OCI-LY7 (cell line): ENCODE measurements around the gene WNK2. TPM values are rescaled to one million over a fixed set of nuclear protein-coding genes. Genes with fewer than 3 reads are reported as not detected.
"Not testable (repeated sequence)": the region's sequence is repeated elsewhere in the genome, so short reads cannot be mapped to it uniquely, and the experiment has no call there.

ENCODE experiments used
- BruUV-seq: library from RNA; stranded (reverse); fragments of 400-500 nt; replicated peaks from 2 replicates; lab custom pipeline; 2021; lab: Mats Ljungman, UMichigan
- CTCF ChIA-PET: fragments of 300-600 bp; sonication (Branson Sonifier 250); formaldehyde crosslinking; loops from one replicate; lab custom pipeline; 2022; ENCODE audit warnings: antibody characterized with exemption; ENCODE audit not compliant: unreplicated experiment; lab: Charles Lee
- POLR2A ChIA-PET: fragments of 300-600 bp; sonication (Branson Sonifier 250); formaldehyde crosslinking; loops from one replicate; lab custom pipeline; 2022; ENCODE audit warnings: antibody characterized with exemption; lab: Charles Lee
- DNase-seq: peaks from one replicate; pipeline ENCODE4 v3.0.0-alpha.2; 2015; ENCODE audit warnings: low spot score
- H2AFZ ChIP-seq: fragments of 200-600 bp; sonication (generic), shearing (Covaris generic); 2 replicates; pipeline ENCODE4 v1.6.1; 2014; ENCODE audit warnings: mild to moderate bottlenecking, antibody characterized with exemption, low read length, moderate library complexity
- H3K27ac ChIP-seq: fragments of 200-600 bp; sonication (generic); 2 replicates; pipeline ENCODE4 v1.5.1; 2014; ENCODE audit warnings: mixed run types, low read depth, mild to moderate bottlenecking, moderate library complexity, low read length, inconsistent platforms; ENCODE audit not compliant: poor library complexity, severe bottlenecking
- H3K36me3 ChIP-seq: fragments of 200-600 bp; sonication (generic); 2 replicates; pipeline ENCODE4 v1.6.1; 2014; ENCODE audit warnings: mild to moderate bottlenecking, antibody characterized with exemption, low read length, moderate library complexity, mixed read lengths; ENCODE audit not compliant: insufficient read depth
- H3K4me1 ChIP-seq: fragments of 200-600 bp; sonication (generic); 2 replicates; pipeline ENCODE4 v1.5.1; 2014; ENCODE audit warnings: mild to moderate bottlenecking, low read length; ENCODE audit not compliant: insufficient read depth, poor library complexity, severe bottlenecking
- H3K4me2 ChIP-seq: fragments of 200-600 bp; sonication (generic); 2 replicates; pipeline ENCODE4 v1.6.1; 2014; ENCODE audit warnings: mild to moderate bottlenecking, low read length
- H3K4me3 ChIP-seq: fragments of 200-600 bp; sonication (generic); 2 replicates; pipeline ENCODE4 v1.5.1; 2014; ENCODE audit warnings: mild to moderate bottlenecking, low read depth, low read length; ENCODE audit not compliant: poor library complexity, severe bottlenecking
- H3K79me2 ChIP-seq: fragments of 200-600 bp; sonication (generic); 2 replicates; pipeline ENCODE4 v1.6.1; 2016; ENCODE audit warnings: low read depth, mild to moderate bottlenecking, low read length, moderate library complexity, mixed read lengths; ENCODE audit not compliant: insufficient read depth
- H3K9me2 ChIP-seq: fragments of 200-600 bp; sonication (generic); 2 replicates; pipeline ENCODE4 v1.6.1; 2016; ENCODE audit warnings: mild to moderate bottlenecking, low read length, mixed read lengths; ENCODE audit not compliant: insufficient read depth
- H3K9me3 ChIP-seq: fragments of 200-600 bp; sonication (generic); 2 replicates; pipeline ENCODE4 v1.6.1; 2014; ENCODE audit warnings: mild to moderate bottlenecking, mixed run types, low read length, mixed read lengths
- H4K20me1 ChIP-seq: fragments of 200-600 bp; sonication (generic); 2 replicates; pipeline ENCODE4 v1.6.1; 2014; ENCODE audit warnings: mild to moderate bottlenecking, antibody characterized with exemption, low read length, moderate library complexity, mixed read lengths; ENCODE audit not compliant: insufficient read depth
- CTCF ChIP-seq: fragments of 200-600 bp; sonication (generic); conservative IDR thresholded peaks from 2 replicates; pipeline ENCODE4 v1.5.1; 2014; ENCODE audit warnings: mild to moderate bottlenecking, antibody characterized with exemption, low read length, moderate library complexity, mixed read lengths
- EZH2phosphoT487 ChIP-seq: fragments of 200-600 bp; sonication (generic); IDR thresholded peaks from 2 replicates; pipeline ENCODE4 v1.6.1; 2018; ENCODE audit warnings: low read depth, borderline replicate concordance, mild to moderate bottlenecking, mixed run types, antibody characterized with exemption, low read length, moderate library complexity, mixed read lengths
- intact Hi-C: fragments of 100-400 bp; cut with micrococcal nuclease; formaldehyde crosslinking; loops from one replicate; pipeline ENCODE4 v1.10.0; 2022; ENCODE audit not compliant: unreplicated experiment
- total RNA-seq, 2 experiments: library from RNA; depleted of rRNA in 1 of 2; stranded (reverse); fragments of >200 nt in 1 of 2; shearing (Covaris generic) in 1 of 2; gene quantifications; 2 replicates each; pipeline ENCODE4 v1.2.3, GENCODE V29; 2014 to 2022

The WNK2 gene
- total RNA-seq, 2 experiments from 2014 or later = 142 to 194 TPM

GRCh38 chr9:93366119-93366447, 182.1 kb downstream of the WNK2 start:
- Histone ChIP-seq H3K4me1 (no peaks in the 10 kb centered on the region), H3K36me3 (no peaks in the 10 kb centered on the region), H3K27ac (no peak overlapping the region), H3K4me3 (no peak overlapping the region), H3K9me2 (no peaks in the 10 kb centered on the region), H3K4me2 (no peak overlapping the region), H3K9me3 (peaks cover 14% of the 10 kb centered on the region), H3K79me2 (no peaks in the 10 kb centered on the region), H2AFZ (no peak overlapping the region), H4K20me1 (no peaks in the 10 kb centered on the region)
- CTCF ChIA-PET = no interaction called here
- POLR2A ChIA-PET = no interaction called here
- TF ChIP-seq CTCF (no peak), EZH2phosphoT487 (no peak)
- BruUV-seq = no TSS peak
- intact Hi-C loops = no loop called here
- no peak for DNase-seq

- H3K4me1 ChIP-seq, H3K36me3 ChIP-seq, H4K20me1 ChIP-seq, H3K79me2 ChIP-seq, H3K27ac ChIP-seq, H3K9me2 ChIP-seq, DNase-seq, H2AFZ ChIP-seq, H3K4me2 ChIP-seq, BruUV-seq, H3K4me3 ChIP-seq, CTCF ChIA-PET, intact Hi-C loops: not testable (repeated sequence)
- peaks cover 10% of the 10 kb centered on the region for H3K9me3 ChIP-seq
- POLR2A ChIA-PET = interaction anchor here (0.6 kb wide), 1 partner anchor 10 kb away, joined by 4 read pairs; no protein-coding TSS in a partner anchor
These were observed 182.5 kb downstream of the WNK2 start for GRCh38 chr9:93366486-93366885.

GRCh38 chr9:93368437-93368836, 184.5 kb downstream of the WNK2 start:
- Histone ChIP-seq H4K20me1 (no peaks in the 10 kb centered on the region), H3K36me3 (no peaks in the 10 kb centered on the region), H2AFZ (no peak overlapping the region), H3K27ac (no peak overlapping the region), H3K4me1 (no peaks in the 10 kb centered on the region), H3K9me2 (no peaks in the 10 kb centered on the region), H3K9me3 (no peaks in the 10 kb centered on the region), H3K79me2 (no peaks in the 10 kb centered on the region), H3K4me3 (no peak overlapping the region), H3K4me2 (no peak overlapping the region)
- BruUV-seq = no TSS peak
- TF ChIP-seq CTCF (no peak), EZH2phosphoT487 (no peak)
- intact Hi-C loops = no loop called here
- no peak for DNase-seq
- ChIA-PET CTCF (no interaction called here), POLR2A (no interaction called here)
